Stimulated activated effector memory CD8-positive, alpha-beta T cell treated with anti-CD3 and anti-CD28 coated beads, Interleukin-12 subunit alpha, Interleukin-12 subunit beta, amount 100 ng/mL, for 72 hours (primary cell): ENCODE measurements around the gene OSGEP.

Experiments used
- ATAC-seq: fragments of 150-1000 bp; cut with Tn5 transposase; 2 replicates; pipeline ENCODE4 v1.10.0; 2021
- DNase-seq, 2 donors: peaks; one replicate each; pipeline ENCODE4 v3.0.0; 2021 to 2022; ENCODE audit warnings: low spot score in 2 of 2
- H3K27ac Mint-ChIP-seq: one replicate; pipeline ENCODE4 v1.8.0; 2022; ENCODE audit warnings: mild to moderate bottlenecking, mixed read lengths
- H3K36me3 Mint-ChIP-seq: one replicate; pipeline ENCODE4 v1.8.0; 2022; ENCODE audit warnings: mild to moderate bottlenecking, mixed read lengths
- H3K4me1 Mint-ChIP-seq: one replicate; pipeline ENCODE4 v1.8.0; 2022; ENCODE audit warnings: mixed read lengths
- H3K4me3 Mint-ChIP-seq: one replicate; pipeline ENCODE4 v1.8.0; 2022; ENCODE audit warnings: mild to moderate bottlenecking, mixed read lengths
- H3K9me3 Mint-ChIP-seq: one replicate; pipeline ENCODE4 v1.8.0; 2022; ENCODE audit warnings: mixed read lengths

OSGEP gene

DNA sequence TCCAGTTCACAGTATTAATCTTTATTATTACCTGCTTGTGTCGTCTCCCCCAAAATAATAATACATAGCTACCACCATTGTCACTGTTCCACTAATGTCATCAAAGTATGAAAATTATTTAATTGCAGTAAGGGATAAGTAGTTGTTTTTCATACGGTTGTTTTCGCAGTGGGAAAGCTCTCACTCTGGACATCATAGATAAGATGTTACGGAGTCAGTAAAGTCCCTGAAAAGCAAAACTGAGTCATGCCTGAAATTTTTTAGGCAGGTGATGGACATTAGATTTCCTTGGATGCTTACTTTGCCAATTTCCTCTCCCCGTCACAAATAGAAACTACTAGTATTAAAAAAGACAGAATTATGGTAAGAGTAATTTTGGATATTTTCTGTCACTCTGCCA is 27.8 kb upstream of the OSGEP start:
- peaks cover 54% of the 10 kb centered on the region for H3K4me1 Mint-ChIP-seq
- no peak for DNase-seq

DNA sequence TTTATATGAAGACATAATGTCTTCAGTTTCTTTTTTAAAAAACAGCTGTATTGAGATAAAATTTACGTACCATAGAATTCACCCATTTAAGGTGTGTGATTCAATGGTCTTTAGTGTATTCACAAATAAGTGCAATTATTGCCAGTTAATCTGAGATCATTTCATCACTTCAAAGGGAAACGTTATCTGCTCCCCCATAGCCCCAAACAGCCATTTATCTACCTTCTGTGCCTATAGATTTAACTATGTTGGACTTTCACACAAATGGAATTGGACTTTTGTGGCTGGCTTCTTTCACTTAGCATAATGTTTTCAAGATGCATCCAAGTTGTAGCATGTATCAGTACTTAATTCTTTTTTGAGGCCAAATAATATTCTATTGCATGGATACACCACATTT is 24.3 kb upstream of the OSGEP start:
- H3K4me3 Mint-ChIP-seq: no peak overlapping the region
- ATAC-seq: no peak
- H3K9me3 Mint-ChIP-seq: no peaks in the 10 kb centered on the region
- H3K4me1 Mint-ChIP-seq: peaks cover 58% of the 10 kb centered on the region
- DNase-seq: no peak
- no peak overlapping the region for H3K27ac Mint-ChIP-seq
- H3K36me3 Mint-ChIP-seq: peaks cover 65% of the 10 kb centered on the region

More for the DNA sequence above, 27.8 kb upstream of the OSGEP start:
- Mint-ChIP-seq H3K27ac (peak overlapping the region; percentile 80), H3K4me3 (no peak overlapping the region), H3K9me3 (no peaks in the 10 kb centered on the region), H3K36me3 (peaks cover 30% of the 10 kb centered on the region)
- no peak for ATAC-seq

DNA sequence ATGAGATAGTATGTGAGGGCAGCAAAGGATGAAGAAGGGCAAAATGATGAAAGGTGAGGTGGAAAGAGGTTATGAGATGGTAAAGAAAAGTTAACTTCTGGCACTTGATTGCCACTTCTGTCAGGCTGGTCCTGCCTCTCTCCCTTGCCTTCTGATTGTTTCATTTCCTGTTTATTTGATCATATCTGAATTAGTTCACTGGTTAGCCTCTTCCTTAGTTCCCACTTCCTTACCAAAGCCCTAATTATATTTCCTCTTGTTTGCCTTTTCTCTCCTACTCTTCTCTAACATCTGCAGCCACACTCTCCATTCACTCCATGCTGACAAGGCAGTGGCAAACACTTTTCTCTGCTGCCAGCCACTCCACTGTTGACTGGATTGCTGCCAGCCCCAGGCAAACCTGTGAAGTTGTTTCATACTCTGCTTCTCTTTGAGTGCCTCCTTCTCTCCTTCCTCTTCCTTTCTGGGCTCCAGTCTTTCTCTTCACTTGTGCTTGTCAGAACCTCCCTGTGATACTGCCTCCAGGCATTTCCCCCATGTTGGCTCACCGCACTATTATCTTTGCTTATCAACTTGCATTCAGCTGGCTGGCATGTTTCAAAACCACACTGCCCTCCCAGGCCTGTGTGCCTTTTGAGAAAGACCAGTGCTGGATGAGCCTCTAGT is 22.7 kb upstream of the OSGEP start:
- H3K36me3 Mint-ChIP-seq: peaks cover 81% of the 10 kb centered on the region
- ATAC-seq: peak; percentile 71
- peaks cover 65% of the 10 kb centered on the region for H3K4me1 Mint-ChIP-seq
- DNase-seq: no peak
- H3K27ac Mint-ChIP-seq: peak overlapping the region; percentile 92
- H3K9me3 Mint-ChIP-seq: no peaks in the 10 kb centered on the region
- peak overlapping the region; percentile 48 for H3K4me3 Mint-ChIP-seq

DNA sequence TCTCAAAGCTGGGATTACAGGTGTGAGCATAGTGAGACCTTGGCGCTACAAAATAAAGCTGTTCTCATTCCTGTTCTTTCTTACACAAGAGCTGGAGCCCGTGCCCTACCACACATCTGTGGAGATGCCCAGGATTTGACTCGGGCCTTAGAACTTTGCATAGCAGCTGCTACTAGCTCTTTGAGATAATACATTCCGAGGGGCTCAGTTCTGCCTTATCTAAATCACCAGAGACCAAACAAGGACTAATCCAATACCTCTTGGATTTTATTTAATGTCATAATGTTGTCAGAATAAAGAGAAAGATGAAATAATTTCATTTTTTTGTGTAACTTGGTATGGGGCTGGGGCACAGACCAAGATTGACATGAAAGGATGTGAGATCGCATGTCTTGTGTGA is 22.2 kb upstream of the OSGEP start:
- peak overlapping the region; percentile 48 for H3K4me3 Mint-ChIP-seq
- H3K36me3 Mint-ChIP-seq: peaks cover 86% of the 10 kb centered on the region
- H3K4me1 Mint-ChIP-seq: peaks cover 65% of the 10 kb centered on the region
- ATAC-seq (no peak), DNase-seq (no peak)
- no peaks in the 10 kb centered on the region for H3K9me3 Mint-ChIP-seq
- peak overlapping the region; percentile 92 for H3K27ac Mint-ChIP-seq

DNA sequence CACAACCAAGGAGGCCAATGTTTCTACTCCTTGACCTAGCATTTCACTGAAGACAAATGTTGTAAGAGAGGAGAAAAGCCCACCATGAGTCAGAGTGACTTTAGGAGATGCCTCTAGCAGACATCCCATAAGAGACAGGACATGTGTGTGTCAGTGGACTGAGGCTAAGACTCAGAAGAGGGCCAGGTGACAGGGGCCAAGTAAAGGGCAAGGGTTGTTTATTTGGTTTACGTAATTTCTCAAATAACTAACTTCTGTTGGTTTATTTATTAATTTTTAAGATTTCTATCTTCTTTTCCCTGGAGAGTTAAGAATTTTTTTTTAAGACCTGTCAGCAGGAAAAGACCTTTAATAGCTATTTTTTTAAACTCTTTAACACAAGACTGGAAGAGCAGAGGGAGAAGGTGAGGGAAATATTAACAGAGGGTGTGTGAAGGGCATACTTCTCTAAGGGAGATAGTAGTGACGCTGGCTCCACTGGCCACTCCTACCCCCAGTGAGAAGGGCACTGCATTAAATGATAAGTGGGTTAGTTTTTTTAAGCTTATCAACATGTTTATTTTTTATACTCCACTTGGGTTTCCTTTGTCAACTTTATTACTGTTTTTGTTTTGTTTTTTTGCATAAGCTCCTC is 18.0 kb upstream of the OSGEP start:
- Mint-ChIP-seq H3K4me3 (peak overlapping the region; percentile 98), H3K36me3 (peaks cover 89% of the 10 kb centered on the region), H3K4me1 (peaks cover 72% of the 10 kb centered on the region), H3K27ac (peak overlapping the region; percentile 90), H3K9me3 (no peaks in the 10 kb centered on the region)
- no peak for ATAC-seq
- no peak for DNase-seq

DNA sequence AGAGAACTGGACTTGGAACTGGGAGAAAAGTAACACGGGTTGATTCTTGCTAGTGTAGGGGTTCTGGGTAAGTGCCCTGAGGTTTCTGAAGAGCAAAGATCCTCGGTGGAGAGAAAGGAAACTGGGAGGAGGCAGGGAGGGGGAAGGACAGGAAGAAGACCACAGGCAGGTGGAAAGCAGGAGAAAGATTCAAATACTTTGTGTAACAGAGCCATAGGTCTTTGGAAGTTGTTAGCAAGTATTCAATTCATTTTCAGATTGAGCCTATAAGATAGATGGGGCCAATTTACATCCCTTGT is 15.9 kb upstream of the OSGEP start:
- H3K27ac Mint-ChIP-seq: peak overlapping the region; percentile 99
- ATAC-seq (no peak), DNase-seq (no peak)
- H3K4me1 Mint-ChIP-seq: peaks cover 58% of the 10 kb centered on the region
- H3K9me3 Mint-ChIP-seq: no peaks in the 10 kb centered on the region
- H3K4me3 Mint-ChIP-seq: peak overlapping the region; percentile 98
- H3K36me3 Mint-ChIP-seq: peaks cover 68% of the 10 kb centered on the region

DNA sequence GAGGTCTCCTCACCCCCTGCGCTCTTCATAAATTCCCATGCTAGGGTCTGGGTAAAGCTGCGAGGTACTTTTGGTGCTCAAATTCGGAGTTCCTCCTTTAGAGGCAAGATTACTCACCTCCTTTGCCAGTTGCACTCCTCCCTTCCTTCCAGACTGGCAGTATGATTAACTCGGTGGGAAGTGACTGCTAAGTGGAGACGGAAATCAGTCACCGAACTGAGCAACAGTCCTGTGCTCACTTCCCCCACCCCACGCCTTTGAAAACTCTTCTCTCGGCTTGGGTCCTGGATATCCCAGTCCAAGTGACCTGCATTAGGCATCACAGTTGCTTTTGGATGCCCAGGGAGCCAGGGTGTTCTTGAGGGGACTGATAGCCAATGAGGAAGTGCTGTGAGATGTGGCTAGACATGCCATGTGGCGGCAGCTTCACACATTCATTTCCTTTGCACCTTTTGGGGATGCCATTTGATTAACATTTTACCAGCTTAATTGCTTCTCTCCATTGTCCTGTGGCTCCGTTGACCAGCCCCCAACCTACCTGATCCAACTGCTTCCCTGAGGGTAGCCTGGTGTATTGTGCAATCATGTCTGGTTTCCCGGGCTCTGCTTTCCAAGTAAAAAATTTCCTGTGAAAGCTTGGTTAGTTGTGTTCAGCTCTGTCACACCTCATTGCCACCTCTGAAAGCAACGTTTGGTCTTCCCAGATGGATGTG is 15.4 kb upstream of the OSGEP start:
- peak; percentile 87 for ATAC-seq
- H3K4me3 Mint-ChIP-seq: peak overlapping the region; percentile 98
- peak; percentile 38 to 81 for DNase-seq
- peaks cover 55% of the 10 kb centered on the region for H3K4me1 Mint-ChIP-seq
- H3K27ac Mint-ChIP-seq: peak overlapping the region; percentile 99
- peaks cover 63% of the 10 kb centered on the region for H3K36me3 Mint-ChIP-seq
- no peaks in the 10 kb centered on the region for H3K9me3 Mint-ChIP-seq

DNA sequence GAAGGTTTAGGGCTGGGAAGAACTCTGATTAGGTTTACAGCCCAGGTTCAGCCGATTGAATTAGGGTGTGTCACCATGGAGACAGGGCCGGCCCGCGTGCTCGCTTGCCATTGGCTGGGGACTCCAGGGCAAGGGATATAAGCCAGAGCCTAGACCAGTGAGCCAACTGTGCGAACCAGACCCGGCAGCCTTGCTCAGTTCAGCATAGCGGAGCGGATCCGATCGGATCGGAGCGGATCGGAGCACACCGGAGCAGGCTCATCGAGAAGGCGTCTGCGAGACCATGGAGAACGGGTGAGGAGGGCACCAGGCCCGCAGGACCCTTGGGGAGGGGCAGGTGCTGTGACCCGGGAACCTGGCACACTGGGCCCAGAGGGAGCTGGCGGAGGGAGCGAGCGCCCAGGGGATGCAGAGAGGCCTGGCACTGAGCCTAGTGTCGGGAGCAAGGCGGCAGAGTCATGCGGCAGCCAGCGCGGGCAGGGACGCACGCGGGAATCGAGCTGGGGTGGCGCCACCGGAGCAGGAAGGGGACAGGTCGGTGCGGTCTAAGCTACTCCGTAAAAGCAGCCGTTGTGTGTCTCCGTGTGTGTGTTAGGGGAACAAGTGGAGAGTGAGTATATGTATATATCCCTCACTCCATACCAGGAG is 14.8 kb upstream of the OSGEP start, which contains the start of gene PNP:
PNP (plus strand) TSS at position 165 of the 648 bp plus-strand sequence; CDS start at position 284, 119 bp downstream.
- Mint-ChIP-seq H3K4me1 (peaks cover 48% of the 10 kb centered on the region), H3K36me3 (peaks cover 56% of the 10 kb centered on the region), H3K27ac (peak within 1 kb of the TSS; percentile 99), H3K9me3 (no peaks in the 10 kb centered on the region), H3K4me3 (peak within 1 kb of the TSS; percentile 98)
- DNase-seq (peak; percentile 71 to 95), ATAC-seq (peak; percentile 95)

DNA sequence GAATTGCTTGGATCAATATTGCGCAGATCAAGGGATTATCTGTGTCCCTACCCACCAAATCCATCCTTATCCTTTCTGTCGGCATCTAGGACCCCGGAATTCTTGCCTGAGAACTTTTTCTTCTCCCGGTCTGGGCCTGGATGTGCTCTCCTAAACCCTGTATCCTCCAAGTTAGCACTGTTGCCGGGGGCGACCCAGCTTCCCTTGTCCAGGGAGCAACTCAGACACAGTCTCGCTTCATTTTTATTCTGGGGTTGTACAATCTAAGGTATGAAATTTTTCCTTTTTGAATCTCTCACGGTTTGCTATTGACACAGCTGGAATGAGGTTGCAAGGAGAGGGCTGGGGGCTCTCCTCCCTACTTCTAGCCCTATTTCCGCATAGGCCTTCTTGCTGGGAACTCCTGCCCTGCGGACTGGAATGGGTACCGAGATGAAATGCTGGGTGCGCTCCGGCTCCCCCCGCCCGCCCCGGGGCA is 14.2 kb upstream of the OSGEP start:
- ATAC-seq (no peak), DNase-seq (no peak)
- H3K27ac Mint-ChIP-seq: peak overlapping the region; percentile 99
- peaks cover 42% of the 10 kb centered on the region for H3K4me1 Mint-ChIP-seq
- no peaks in the 10 kb centered on the region for H3K9me3 Mint-ChIP-seq
- peak overlapping the region; percentile 98 for H3K4me3 Mint-ChIP-seq
- peaks cover 51% of the 10 kb centered on the region for H3K36me3 Mint-ChIP-seq

DNA sequence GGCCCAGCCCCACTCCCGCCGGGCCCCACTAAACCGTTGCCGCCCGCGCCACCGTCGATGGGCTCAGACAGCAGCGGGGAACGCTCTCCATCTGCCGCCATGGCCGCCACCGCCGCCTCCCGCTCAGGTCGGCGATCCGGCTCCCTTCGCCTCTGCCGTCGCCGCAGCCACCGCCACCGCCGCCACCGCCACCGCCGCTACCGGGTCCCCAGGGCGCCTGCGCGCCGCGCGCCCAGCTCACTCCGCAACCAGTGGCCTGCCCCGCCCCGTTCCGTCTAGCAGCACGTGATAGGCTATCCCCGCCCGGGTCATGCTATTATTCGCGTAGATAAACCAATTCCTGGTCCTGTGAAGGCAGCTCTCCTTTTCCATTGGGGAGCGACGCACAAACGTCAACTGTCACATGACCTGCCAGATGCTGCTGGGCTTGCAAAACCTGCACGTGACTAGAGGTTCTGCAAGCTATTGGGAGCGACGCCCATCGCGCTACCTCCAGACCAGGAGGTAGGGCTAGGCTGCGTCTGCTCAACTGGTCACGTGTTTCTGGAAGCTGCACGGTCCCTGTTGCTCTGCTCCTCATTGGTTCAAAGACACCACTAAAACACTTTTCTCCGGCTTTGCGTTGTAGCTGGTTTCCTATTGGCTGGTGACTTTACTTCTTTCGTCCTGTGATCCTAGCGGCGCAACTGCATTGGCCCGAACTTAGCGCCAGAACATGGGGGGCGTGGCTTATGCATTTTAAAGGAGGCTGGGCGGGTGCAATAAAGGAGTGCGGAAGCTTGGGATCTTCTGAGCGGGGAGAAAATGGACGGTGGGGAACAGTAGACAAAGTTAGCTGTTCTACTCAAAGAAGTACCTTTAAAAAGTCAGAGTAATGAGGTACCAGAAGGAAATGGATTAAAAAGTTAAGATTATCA is 6.9 kb upstream of the OSGEP start, which contains the start of gene PIP4P1:
PIP4P1 (minus strand) TSS at position 210 of the 917 bp plus-strand sequence; CDS start at position 101, 109 bp downstream.
- Mint-ChIP-seq H3K4me1 (peaks cover 20% of the 10 kb centered on the region), H3K9me3 (no peaks in the 10 kb centered on the region), H3K27ac (peak within 1 kb of the TSS; percentile 86), H3K4me3 (peak within 1 kb of the TSS; percentile 74), H3K36me3 (peaks cover 10% of the 10 kb centered on the region)
- DNase-seq (peak; percentile 87 to 97), ATAC-seq (peak; percentile 97)

DNA sequence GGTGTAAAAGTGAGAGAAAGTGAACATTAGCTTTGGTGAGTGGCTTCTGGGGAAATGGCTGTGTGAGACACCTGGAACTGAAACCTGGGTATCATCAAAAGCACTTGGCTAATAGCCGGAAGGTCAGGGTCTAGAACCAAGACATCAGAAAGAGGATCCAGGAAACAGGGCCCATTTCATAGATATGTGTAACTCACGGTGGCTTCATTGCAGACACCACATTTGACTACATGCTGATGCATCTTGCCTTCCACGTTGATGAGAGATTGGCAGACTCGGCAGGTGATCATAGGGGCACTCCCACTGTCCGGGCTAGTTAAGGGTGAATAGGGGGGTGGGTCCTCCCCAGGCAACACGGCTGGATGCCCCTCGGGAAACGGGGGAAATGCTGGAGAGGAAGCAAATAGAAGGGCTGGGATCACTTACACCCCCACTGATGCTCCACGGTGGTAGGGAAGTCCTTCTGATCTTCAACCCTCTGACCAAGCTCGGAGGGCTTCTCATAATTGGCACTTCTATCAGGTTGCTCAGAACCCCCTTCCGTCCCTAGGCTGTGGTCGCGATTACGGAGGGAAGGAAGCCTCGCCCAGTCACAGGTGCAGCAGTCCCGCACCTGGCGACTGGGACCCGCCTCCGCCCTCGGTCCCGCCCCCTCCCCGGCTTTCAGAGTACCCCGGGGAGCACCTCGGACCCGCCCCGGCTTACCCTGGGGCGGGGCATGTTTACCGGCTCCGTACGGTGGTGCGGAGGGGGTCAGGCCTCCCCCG is 6.0 kb upstream of the OSGEP start:
- DNase-seq: peak in 1 of 2 donors; percentile 64
- peak overlapping the region; percentile 74 for H3K4me3 Mint-ChIP-seq

DNA sequence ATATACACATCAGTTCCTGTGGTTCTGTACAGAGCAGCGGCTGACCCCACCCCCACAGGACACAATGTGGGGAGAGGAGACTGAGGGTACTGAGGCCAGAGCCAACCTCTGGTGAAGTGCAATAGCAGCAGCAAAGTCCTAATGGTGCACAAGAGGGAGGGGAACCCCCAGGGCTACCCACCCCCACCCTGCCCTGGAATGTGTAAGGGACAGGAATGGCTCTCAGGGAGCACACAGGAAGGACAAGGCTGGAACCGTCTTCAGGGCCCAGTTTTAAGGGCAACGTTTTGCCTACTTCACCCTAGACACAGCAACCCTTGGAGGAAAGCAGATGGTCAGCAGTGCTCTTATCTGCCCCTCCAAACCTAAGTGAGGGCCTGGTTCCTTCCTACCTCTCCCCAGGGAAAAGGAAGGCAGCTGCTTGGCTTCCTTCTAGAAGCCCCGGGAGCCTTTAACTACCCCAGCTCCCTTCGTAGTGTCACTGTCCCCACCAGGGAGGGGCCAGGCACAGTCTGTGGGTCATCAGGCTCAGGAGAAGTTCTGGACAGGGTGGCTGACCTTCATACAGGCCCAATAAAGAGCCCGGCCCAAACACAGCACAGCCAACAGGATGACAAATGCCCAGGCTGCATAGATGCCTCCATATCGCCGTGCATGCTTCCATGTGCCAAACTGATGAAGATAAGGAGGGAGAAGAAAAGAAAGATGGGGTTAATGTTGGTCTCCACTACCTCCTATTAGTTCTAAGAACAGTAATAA is 3.6 kb upstream of the OSGEP start:
- Mint-ChIP-seq H3K36me3 (peaks cover 10% of the 10 kb centered on the region), H3K4me1 (peaks cover 20% of the 10 kb centered on the region), H3K4me3 (no peak overlapping the region), H3K9me3 (no peaks in the 10 kb centered on the region), H3K27ac (peak overlapping the region; percentile 66)
- ATAC-seq (no peak), DNase-seq (no peak)

More for the DNA sequence above, 6.0 kb upstream of the OSGEP start:
- peak overlapping the region; percentile 86 for H3K27ac Mint-ChIP-seq
- peaks cover 10% of the 10 kb centered on the region for H3K36me3 Mint-ChIP-seq
- ATAC-seq: no peak
- no peaks in the 10 kb centered on the region for H3K9me3 Mint-ChIP-seq
- H3K4me1 Mint-ChIP-seq: peaks cover 20% of the 10 kb centered on the region

DNA sequence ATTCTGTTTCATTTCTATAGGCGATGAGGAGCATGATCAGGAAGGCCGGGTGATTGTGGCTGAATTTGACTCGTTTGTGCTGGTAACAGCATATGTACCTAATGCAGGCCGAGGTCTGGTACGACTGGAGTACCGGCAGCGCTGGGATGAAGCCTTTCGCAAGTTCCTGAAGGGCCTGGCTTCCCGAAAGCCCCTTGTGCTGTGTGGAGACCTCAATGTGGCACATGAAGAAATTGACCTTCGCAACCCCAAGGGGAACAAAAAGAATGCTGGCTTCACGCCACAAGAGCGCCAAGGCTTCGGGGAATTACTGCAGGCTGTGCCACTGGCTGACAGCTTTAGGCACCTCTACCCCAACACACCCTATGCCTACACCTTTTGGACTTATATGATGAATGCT is 2.4 kb upstream of the OSGEP start:
- no peak for ATAC-seq
- DNase-seq: no peak
- Mint-ChIP-seq H3K9me3 (no peaks in the 10 kb centered on the region), H3K27ac (no peak overlapping the region), H3K4me1 (peaks cover 22% of the 10 kb centered on the region), H3K4me3 (no peak overlapping the region), H3K36me3 (peaks cover 9% of the 10 kb centered on the region)
